ENCODE data around the gene TTC16.

DNA sequence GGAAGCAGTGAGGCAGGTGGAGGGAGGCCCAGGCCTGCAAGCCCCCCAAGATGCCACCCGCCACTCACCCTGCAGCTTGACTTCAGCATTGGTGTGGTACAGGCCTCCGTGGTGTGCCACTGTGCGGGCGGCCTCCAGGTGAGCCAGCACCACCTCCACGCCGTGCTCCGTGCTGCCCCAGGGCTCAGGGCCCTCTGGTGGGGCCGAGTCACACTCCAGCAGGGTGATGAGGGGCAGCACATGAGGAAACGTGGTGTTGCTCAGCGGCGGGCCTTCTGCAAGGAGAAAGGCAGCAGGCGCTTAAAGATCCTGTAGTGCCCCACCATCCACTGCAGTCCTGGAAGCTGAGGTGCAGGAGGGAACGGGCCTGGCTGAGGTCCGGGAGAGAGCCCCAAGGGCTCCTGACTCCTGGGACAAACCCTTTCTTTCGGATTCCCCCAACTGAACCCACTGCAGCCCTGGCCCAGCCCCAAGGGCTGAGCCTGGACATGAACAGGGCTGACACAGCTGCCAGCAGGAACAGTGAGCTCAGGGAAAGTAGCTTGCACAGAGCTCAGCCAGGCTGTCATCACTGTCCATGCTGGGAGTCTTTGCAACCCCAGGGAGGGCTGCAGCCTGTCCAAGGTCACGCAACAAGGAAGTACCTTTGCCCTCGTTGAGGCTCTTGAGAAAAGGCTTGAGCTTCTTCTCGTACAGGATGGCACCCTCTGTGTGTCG is 23.9 kb downstream of the TTC16 start:
- TF ChIP-seq, protein P1, sequence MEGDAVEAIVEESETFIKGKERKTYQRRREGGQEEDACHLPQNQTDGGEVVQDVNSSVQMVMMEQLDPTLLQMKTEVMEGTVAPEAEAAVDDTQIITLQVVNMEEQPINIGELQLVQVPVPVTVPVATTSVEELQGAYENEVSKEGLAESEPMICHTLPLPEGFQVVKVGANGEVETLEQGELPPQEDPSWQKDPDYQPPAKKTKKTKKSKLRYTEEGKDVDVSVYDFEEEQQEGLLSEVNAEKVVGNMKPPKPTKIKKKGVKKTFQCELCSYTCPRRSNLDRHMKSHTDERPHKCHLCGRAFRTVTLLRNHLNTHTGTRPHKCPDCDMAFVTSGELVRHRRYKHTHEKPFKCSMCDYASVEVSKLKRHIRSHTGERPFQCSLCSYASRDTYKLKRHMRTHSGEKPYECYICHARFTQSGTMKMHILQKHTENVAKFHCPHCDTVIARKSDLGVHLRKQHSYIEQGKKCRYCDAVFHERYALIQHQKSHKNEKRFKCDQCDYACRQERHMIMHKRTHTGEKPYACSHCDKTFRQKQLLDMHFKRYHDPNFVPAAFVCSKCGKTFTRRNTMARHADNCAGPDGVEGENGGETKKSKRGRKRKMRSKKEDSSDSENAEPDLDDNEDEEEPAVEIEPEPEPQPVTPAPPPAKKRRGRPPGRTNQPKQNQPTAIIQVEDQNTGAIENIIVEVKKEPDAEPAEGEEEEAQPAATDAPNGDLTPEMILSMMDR (IDR thresholded peaks at IDR 0.05; ENCODE audit: low read depth, low read length): no peak
- TF ChIP-seq POLR2A (IDR thresholded peaks at IDR 0.05; ENCODE audit: extremely low read depth, insufficient read length) (no peak), MYC (IDR thresholded peaks at IDR 0.05; ENCODE audit: low read depth, low read length) (no peak)

Measured in NB4 (cell line).